H9 (cell line): ENCODE data around the gene DPF1. TPM values are rescaled to one million over a fixed set of nuclear protein-coding genes. Genes with fewer than 3 reads are reported as not detected.

ENCODE experiments used
- DNase-seq: peaks from one replicate; pipeline ENCODE4 v3.0.0-alpha.2; 2017
- H2AFZ ChIP-seq: one replicate; pipeline ENCODE4 v1.6.1; 2013; ENCODE audit warnings: mild to moderate bottlenecking, low read length, control low read depth, moderate library complexity
- H2AK5ac ChIP-seq: 2 replicates; pipeline ENCODE4 v1.6.1; 2013; ENCODE audit warnings: low read length, control low read depth, mixed read lengths; ENCODE audit not compliant: insufficient read length
- H2BK120ac ChIP-seq: one replicate; pipeline ENCODE4 v1.6.1; 2013; ENCODE audit warnings: low read depth, mild to moderate bottlenecking, low read length, control low read depth, inconsistent platforms; ENCODE audit not compliant: poor library complexity, severe bottlenecking
- H2BK12ac ChIP-seq: 2 replicates; pipeline ENCODE4 v1.6.1; 2013; ENCODE audit warnings: low read length, control low read depth, mixed read lengths, low read depth; ENCODE audit not compliant: insufficient read length
- H2BK15ac ChIP-seq: 2 replicates; pipeline ENCODE4 v1.6.1; 2013; ENCODE audit warnings: low read depth, low read length, control low read depth
- H2BK20ac ChIP-seq: one replicate; pipeline ENCODE4 v1.6.1; 2013; ENCODE audit warnings: low read depth, mild to moderate bottlenecking, low read length, control low read depth, inconsistent platforms; ENCODE audit not compliant: poor library complexity, severe bottlenecking
- H2BK5ac ChIP-seq: 2 replicates; pipeline ENCODE4 v1.6.1; 2013; ENCODE audit warnings: low read length, control low read depth, mixed read lengths; ENCODE audit not compliant: insufficient read length
- H3K14ac ChIP-seq: 2 replicates; pipeline ENCODE4 v1.6.1; 2013; ENCODE audit warnings: low read length, control low read depth; ENCODE audit not compliant: insufficient read depth
- H3K18ac ChIP-seq: 2 replicates; pipeline ENCODE4 v1.6.1; 2013; ENCODE audit warnings: low read depth, mild to moderate bottlenecking, mixed read lengths, low read length, control low read depth; ENCODE audit not compliant: insufficient read length
- H3K23ac ChIP-seq: 2 replicates; pipeline ENCODE4 v1.6.1; 2013; ENCODE audit warnings: low read length, control low read depth, mixed read lengths, low read depth; ENCODE audit not compliant: insufficient read length
- H3K23me2 ChIP-seq: 2 replicates; pipeline ENCODE4 v1.6.1; 2013; ENCODE audit warnings: low read depth, mild to moderate bottlenecking, mixed read lengths, low read length, control low read depth; ENCODE audit not compliant: insufficient read length, poor library complexity, severe bottlenecking
- H3K27ac ChIP-seq: 2 replicates; pipeline ENCODE4 v1.5.1; 2013; ENCODE audit warnings: low read length, control low read depth, mixed read lengths, low read depth; ENCODE audit not compliant: insufficient read length
- H3K27me3 ChIP-seq: 2 replicates; pipeline ENCODE4 v1.6.1; 2013; ENCODE audit warnings: low read length, control low read depth, inconsistent platforms; ENCODE audit not compliant: insufficient read depth
- H3K4ac ChIP-seq: 2 replicates; pipeline ENCODE4 v1.6.1; 2013; ENCODE audit warnings: low read depth, mild to moderate bottlenecking, control low read depth, inconsistent platforms, low read length, moderate library complexity
- H3K4me1 ChIP-seq: 2 replicates; pipeline ENCODE4 v1.6.1; 2013; ENCODE audit warnings: low read length, control low read depth, inconsistent platforms; ENCODE audit not compliant: insufficient read depth
- H3K4me2 ChIP-seq: 2 replicates; pipeline ENCODE4 v1.6.1; 2013; ENCODE audit warnings: low read length, control low read depth, mixed read lengths; ENCODE audit not compliant: insufficient read length, insufficient read depth
- H3K56ac ChIP-seq: 2 replicates; pipeline ENCODE4 v1.6.1; 2013; ENCODE audit warnings: low read depth, mild to moderate bottlenecking, mixed read lengths, low read length, control low read depth; ENCODE audit not compliant: insufficient read length
- H3K79me1 ChIP-seq: 2 replicates; pipeline ENCODE4 v1.6.1; 2013; ENCODE audit warnings: low read depth, mild to moderate bottlenecking, moderate library complexity, low read length, control low read depth, inconsistent platforms; ENCODE audit not compliant: insufficient read depth, poor library complexity, severe bottlenecking
- H3K79me2 ChIP-seq: 2 replicates; pipeline ENCODE4 v1.6.1; 2013; ENCODE audit warnings: low read length, control low read depth, inconsistent platforms; ENCODE audit not compliant: insufficient read depth
- H3K9ac ChIP-seq: 2 replicates; pipeline ENCODE4 v1.6.1; 2013; ENCODE audit warnings: low read length, control low read depth, mixed read lengths; ENCODE audit not compliant: insufficient read length; ENCODE audit errors: extremely low read depth
- H3K9me3 ChIP-seq: one replicate; pipeline ENCODE4 v1.6.1; 2013; ENCODE audit warnings: low read depth, low read length, inconsistent platforms; ENCODE audit not compliant: control insufficient read depth
- H3T11ph ChIP-seq: one replicate; pipeline ENCODE4 v1.6.1; 2013; ENCODE audit warnings: mild to moderate bottlenecking, low read length, control low read depth, inconsistent platforms
- H4K20me1 ChIP-seq: one replicate; pipeline ENCODE4 v1.6.1; 2013; ENCODE audit not compliant: control insufficient read depth, insufficient read length, insufficient read depth
- H4K5ac ChIP-seq: 2 replicates; pipeline ENCODE4 v1.6.1; 2013; ENCODE audit warnings: low read depth, mild to moderate bottlenecking, mixed read lengths, low read length, control low read depth; ENCODE audit not compliant: insufficient read length
- H4K8ac ChIP-seq: replicated peaks from 2 replicates; pipeline ENCODE4 v1.6.1; 2013; ENCODE audit warnings: low read length, control low read depth, mixed read lengths, low read depth; ENCODE audit not compliant: insufficient read length
- H4K91ac ChIP-seq: 2 replicates; pipeline ENCODE4 v1.6.1; 2013; ENCODE audit warnings: low read depth, mild to moderate bottlenecking, moderate library complexity, mixed read lengths, low read length, control low read depth; ENCODE audit not compliant: insufficient read length
- H3K27ac Mint-ChIP-seq, 3 experiments: 2 replicates in 2 of 3; 3 replicates in 1 of 3; pipeline ENCODE4 v1.8.0; 2020 to 2021; ENCODE audit warnings: mixed read lengths in 3 of 3, mild to moderate bottlenecking in 1 of 3, moderate library complexity in 1 of 3
- H3K27me3 Mint-ChIP-seq: 2 replicates; pipeline ENCODE4 v1.8.0; 2021; ENCODE audit warnings: low read depth, mild to moderate bottlenecking, moderate library complexity, mixed read lengths
- H3K36me3 Mint-ChIP-seq, 3 experiments: 2 replicates in 2 of 3; 3 replicates in 1 of 3; pipeline ENCODE4 v1.8.0; 2020 to 2021; ENCODE audit warnings: low read depth in 3 of 3, mixed read lengths in 3 of 3; ENCODE audit not compliant: insufficient read depth in 1 of 3
- H3K4me1 Mint-ChIP-seq, 2 experiments: 2 replicates each; pipeline ENCODE4 v1.8.0; 2020; ENCODE audit warnings: mixed read lengths in 2 of 2
- H3K4me3 Mint-ChIP-seq, 2 experiments: 2 replicates in 1 of 2; 3 replicates in 1 of 2; pipeline ENCODE4 v1.8.0; 2020 to 2021; ENCODE audit warnings: mild to moderate bottlenecking in 2 of 2, mixed read lengths in 2 of 2, moderate library complexity in 1 of 2
- H3K9me3 Mint-ChIP-seq, 2 experiments: 2 replicates in 1 of 2; 3 replicates in 1 of 2; pipeline ENCODE4 v1.8.0; 2020; ENCODE audit warnings: mild to moderate bottlenecking in 2 of 2, mixed read lengths in 2 of 2, moderate library complexity in 1 of 2
- CTCF ChIP-seq: fragments of 200-600 bp; sonication (generic); conservative IDR thresholded peaks from 3 replicates; pipeline ENCODE4 v1.8.0; 2021; ENCODE audit warnings: antibody characterized with exemption, mild to moderate bottlenecking
- WGBS: extraction: QIAGEN DNeasy Blood & Tissue Kit; methylation state at CpG from one replicate; pipeline ENCODE4 v1.1.7; 2013; ENCODE audit warnings: missing lambda C conversion rate, low lambda C conversion rate, mixed read lengths; ENCODE audit not compliant: insufficient read length; ENCODE audit errors: extremely low coverage; 5-methylcytosine and 5-hydroxymethylcytosine counted together
- total RNA-seq: library from RNA; stranded (reverse); gene quantifications from 2 replicates; pipeline ENCODE4 v1.2.1, GENCODE V29; 2021

The DPF1 gene
- total RNA-seq, 1 experiment from 2014 or later: 12.0 TPM

DNA sequence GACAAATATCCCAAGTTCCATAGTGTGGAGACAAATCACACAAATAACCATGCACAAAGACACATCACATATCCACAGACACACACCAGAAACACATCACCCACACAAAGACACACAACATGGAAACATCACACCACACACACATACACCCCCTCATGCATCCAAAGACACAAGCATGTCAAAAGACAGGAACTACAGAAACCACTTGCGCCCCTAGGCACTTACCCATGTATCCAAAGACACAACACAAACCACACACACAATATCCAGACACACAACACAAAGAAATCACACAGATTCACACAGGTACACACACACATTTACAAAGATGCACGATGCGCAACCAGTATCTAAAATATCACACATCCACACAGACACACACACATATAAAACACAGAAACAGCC is 901 bp downstream of the DPF1 start:
- H4K8ac ChIP-seq: no peak overlapping the region
- no peak overlapping the region for H3K9ac ChIP-seq
- no peak overlapping the region for H3K27ac ChIP-seq
- H3K56ac ChIP-seq: no peak overlapping the region
- H2BK15ac ChIP-seq: no peak overlapping the region
- H3K18ac ChIP-seq: no peak overlapping the region
- H3T11ph ChIP-seq: no peak overlapping the region
- no peak overlapping the region for H3K14ac ChIP-seq
- no peak for TF ChIP-seq CTCF
- no peak overlapping the region for H2BK120ac ChIP-seq
- peaks cover 3% of the 10 kb centered on the region for H3K23me2 ChIP-seq
- H2BK5ac ChIP-seq: no peak overlapping the region
- Mint-ChIP-seq H3K9me3 (no peaks in the 10 kb centered on the region; a peak in 1 of 5 replicates), H3K27me3 (peaks cover 18% of the 10 kb centered on the region), H3K27ac (peak overlapping the region in 1 of 3 experiments; percentile 24; a peak in 2 of 7 replicates), H3K4me3 (peak overlapping the region; percentile 84 to 86), H3K4me1 (peaks cover 23 to 36% of the 10 kb centered on the region in 2 experiments), H3K36me3 (peaks cover 10 to 21% (median 15%) of the 10 kb centered on the region in 3 experiments)
- H3K23ac ChIP-seq: no peak overlapping the region
- no peak overlapping the region for H4K5ac ChIP-seq
- H3K79me2 ChIP-seq: no peaks in the 10 kb centered on the region
- no CpG with 5 or more reads among the region's 3 CpGs for WGBS
- H2AFZ ChIP-seq: no peak overlapping the region
- no peaks in the 10 kb centered on the region for H3K9me3 ChIP-seq
- H3K27me3 ChIP-seq: no peaks in the 10 kb centered on the region
- H3K79me1 ChIP-seq: no peaks in the 10 kb centered on the region
- H2BK20ac ChIP-seq: no peak overlapping the region
- H3K4me1 ChIP-seq: 0 out of 2 replicates have a peak, but pooled peaks cover 2% of the 10 kb centered on the region
- H3K4me2 ChIP-seq: no peak overlapping the region
- no peak overlapping the region for H2BK12ac ChIP-seq
- no peak overlapping the region for H3K4ac ChIP-seq
- no peak overlapping the region for H2AK5ac ChIP-seq
- no peak overlapping the region for H4K91ac ChIP-seq
- peaks cover 2% of the 10 kb centered on the region for H4K20me1 ChIP-seq
- no peak for DNase-seq
